GM11168 (cell line): ENCODE results near the gene EPG5.
"Not testable (repeated sequence)": the region's sequence is repeated elsewhere in the genome, so short reads cannot be mapped to it uniquely, and the experiment has no call there.

Experiments used
- in situ Hi-C: fragments of 300-500 bp; cut with MboI; formaldehyde crosslinking; loops from one replicate; pipeline ENCODE4 v1.12.0; 2022; ENCODE audit warnings: low sequenced_read_pairs; ENCODE audit not compliant: unreplicated experiment

Gene EPG5

DNA sequence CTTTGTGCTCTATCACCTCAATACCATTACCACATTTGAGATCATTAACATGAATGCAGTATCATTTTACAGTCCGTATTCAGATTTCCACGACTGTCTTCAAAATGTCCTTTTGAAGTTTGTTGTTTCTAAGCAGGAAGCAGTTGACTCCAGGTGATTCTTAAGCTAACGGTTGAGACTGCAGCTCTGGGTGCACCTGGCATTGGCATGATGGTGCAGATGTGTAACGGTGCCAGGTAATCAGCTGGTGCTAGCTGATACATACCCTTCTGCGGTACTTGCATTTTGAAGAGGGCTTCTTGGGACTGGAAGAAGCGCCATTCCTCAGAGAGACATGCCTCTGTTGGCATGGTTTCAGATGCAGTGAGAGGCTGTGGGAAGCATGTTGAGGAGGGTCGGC is 122.2 kb downstream of the EPG5 start:
- in situ Hi-C loops: no loop called here

DNA sequence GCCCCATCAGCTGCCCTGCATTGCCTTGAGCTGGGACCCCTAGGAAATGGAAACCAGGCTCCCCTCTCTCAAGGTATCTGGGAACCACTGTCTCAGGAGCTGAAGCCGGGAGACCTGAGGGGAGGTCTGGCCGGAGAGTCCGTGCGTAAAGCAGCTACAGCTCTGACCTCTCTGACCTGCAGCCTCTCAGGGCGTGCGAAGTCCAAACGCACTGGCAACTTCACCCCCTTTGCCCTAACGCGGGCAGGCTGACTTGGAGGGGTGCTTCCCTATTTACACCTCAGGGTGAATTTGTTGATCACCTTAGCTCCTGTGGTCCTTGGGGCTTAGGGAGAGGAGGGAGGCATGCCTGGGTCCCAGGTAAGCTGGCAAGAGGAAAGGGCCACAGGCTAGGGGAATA is 124.1 kb downstream of the EPG5 start:
- in situ Hi-C loops: no loop called here

DNA sequence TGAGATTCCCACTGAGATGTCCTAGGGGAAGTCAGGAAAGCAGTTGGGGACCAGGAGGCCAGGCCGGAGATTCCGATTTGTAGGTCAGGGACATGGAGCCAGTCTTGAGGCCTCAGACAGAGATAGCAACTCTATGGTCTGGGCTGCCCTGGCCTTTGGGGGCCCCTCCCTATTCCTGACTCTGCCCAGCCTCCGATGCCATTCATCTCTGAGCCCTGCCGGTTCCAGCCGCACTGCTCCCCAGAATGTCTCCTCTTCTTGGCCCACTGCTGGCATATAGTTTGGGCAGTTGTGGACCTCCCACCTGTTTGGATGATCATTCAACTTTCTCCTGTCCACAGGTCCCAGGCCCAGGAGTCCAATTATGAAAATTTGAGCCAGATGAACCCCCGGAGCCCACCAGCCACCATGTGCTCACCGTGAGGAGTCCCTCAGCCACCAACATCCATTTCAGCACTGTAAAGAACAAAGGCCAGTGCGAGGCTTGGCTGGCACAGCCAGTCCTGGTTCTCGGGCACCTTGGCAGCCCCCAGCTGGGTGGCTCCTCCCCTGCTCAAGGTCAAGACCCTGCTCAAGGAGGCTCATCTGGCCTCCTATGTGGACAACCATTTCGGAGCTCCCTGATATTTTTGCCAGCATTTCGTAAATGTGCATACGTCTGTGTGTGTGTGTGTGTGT is 125.2 kb downstream of the EPG5 start:
- in situ Hi-C loops: no loop called here

DNA sequence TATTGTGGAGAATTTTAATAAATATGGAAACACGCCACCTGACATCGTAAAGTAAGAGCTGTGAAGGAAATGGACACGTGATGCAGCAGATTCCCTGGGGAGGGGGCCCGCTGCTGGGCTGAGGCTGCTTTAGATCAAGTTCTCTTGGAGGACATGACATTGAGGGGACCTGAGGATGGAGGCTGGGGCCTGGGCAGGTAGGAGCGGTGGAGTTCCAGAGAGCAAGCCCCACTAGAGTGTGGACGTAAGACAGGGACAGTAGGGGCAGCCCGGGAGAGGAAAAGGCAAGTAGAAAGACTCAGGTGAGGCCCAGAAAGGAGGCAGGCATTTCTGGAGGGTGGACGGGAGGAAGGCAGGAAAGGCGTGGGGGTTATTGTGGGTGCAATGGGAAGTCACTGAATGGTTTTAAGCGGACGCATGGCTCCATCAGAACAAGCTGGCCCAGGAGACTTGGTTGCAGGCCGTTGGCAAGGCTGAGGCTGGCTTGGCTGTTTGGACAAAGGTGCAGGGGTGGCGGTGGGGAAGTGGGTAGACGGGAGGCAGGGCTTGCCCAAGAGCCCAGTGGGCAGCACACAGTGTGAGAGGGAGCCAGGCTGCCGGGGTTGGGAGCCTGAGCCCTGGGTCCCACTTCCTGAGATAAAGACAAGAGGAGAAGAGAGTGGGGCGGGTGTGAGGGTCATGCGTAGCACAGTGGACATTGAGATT is 125.9 kb downstream of the EPG5 start:
- in situ Hi-C loops: no loop called here

DNA sequence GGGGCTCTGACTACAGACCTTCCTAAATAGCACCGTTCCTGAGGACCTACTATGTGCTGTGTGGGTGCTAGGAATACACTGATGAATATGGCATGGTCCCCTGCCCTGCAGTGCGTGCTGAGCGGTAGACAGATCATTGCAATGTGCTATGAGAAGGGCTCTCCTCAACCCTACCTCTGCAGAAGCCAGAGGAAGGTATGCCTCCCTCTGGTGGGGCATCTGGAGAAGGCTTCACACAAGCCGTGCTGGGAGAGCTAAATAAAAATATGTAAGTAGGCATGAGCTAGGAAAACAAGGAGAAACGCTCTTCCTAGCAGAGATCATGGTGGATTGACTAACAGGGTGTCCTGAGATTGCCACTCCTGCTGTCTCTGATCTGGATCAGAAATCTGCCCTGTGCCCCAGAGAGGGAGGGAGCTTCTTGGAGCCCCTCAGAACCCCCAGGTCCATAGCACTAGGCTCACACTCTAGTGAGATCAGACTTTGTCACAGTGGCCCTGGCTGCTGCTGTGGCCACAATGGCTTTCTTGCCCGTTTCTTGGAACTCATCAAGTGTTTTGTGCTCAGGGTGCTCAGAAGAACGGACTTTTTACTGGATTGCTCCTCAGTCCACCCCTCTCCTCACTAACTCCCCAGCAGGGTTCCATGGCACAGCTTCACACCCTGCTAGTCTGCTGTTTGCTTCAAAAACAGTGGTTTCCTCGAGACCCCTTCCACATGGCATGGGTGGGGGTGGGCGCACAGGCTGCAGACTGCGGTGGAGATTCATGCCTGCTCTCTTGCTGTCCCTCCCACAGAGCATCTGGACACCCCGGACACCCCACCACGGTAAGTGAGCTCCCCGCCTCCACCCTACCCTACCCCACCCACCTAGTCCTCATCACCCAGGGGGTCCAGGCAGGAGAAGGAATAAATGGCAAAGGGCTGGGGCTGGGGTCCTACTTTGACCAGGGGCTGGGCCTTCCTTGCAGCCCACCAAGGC is 127.4 kb downstream of the EPG5 start:
- in situ Hi-C loops: no loop called here

DNA sequence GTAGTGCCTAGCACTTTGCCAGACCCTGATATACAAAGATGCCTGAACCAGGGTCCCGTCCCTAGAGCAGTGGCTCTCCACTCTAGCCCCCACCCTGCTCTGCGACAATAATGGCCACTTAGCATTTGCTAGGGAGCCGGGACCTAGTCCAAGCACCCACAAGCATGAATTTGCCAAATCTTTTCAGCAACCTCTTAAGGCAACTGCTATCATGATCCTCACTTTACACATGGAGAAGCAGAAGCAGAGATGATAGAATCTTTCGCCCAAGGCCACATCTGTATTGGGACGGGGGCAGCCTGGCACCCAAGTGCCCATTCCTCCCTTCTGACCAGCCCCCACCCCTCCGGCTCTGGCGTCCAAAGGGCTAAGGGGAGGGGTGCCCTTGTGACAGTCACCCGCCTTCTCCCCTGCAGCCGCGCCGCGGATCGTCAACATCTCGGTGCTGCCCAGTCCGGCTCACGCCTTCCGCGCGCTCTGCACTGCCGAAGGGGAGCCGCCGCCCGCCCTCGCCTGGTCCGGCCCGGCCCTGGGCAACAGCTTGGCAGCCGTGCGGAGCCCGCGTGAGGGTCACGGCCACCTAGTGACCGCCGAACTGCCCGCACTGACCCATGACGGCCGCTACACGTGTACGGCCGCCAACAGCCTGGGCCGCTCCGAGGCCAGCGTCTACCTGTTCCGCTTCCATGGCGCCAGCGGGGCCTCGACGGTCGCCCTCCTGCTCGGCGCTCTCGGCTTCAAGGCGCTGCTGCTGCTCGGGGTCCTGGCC is 128.6 kb downstream of the EPG5 start:
- in situ Hi-C loops: no loop called here

DNA sequence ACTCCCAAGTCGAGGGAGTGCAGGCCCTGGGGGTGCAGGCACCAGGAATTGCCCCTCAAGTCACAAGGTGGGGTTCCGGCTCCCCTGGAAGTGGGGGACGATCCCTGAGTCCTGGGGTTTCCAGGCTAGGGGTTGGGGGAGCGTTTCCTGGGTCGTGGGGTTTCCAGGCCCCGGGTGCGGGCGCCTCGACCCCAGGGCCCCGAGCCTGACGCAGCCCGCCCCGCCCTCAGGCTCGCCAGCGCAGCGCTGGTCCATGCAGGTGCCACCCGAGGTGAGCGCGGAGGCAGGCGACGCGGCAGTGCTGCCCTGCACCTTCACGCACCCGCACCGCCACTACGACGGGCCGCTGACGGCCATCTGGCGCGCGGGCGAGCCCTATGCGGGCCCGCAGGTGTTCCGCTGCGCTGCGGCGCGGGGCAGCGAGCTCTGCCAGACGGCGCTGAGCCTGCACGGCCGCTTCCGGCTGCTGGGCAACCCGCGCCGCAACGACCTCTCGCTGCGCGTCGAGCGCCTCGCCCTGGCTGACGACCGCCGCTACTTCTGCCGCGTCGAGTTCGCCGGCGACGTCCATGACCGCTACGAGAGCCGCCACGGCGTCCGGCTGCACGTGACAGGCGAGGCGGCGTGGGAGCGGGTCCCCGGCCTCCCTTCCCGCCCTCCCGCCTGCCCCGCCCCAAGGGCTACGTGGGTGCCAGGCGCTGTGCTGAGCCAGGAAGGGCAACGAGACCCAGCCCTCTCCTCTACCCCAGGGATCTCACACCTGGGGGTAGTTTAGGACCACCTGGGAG is 129.7 kb downstream of the EPG5 start:
- in situ Hi-C loops: no loop called here

DNA sequence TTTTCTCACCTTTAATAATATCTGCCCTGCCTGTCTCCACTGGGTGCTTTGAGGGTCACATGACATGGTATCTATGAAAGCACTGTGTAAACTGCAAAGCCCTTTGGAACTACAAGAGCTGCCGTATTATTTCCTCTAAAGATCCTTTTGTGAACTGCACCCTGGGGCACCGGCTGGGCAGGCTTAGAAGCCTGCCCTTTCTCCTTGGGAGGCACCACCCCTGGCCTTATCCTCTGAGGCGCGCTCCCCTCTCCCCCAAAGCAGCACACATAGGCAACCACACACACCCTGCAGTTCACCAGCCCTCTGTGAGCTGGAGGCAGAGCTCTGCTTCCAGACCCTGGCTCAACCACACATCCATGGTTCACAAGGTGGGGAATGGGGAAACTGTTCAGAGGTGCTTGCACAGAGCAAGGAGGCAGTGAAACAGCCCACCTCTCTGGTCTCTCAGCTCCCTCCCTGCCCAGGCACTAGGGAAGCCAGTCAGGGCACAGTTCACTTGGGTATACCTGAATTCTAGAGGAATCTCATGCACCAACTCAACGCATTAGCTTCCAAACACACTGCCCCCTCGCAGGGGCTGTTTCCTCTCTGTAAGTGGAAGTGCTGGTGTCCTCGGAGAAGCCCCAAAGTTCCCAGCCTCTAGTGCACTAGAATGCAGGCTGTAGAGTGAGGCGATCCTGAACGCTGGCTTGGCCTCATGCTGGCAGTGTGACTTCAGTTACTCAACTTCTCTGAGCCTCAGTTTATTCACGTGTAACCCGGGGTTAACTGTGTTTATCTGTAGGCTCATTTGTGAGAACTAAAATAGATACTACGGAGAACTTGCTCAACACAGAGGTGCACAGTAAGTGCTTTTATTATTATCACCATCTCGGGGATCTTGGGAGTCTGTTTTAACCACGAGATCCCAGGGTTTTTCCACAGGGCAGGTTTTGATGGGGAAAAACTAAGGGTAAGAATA is 130.6 kb downstream of the EPG5 start:
- in situ Hi-C loops: no loop called here

DNA sequence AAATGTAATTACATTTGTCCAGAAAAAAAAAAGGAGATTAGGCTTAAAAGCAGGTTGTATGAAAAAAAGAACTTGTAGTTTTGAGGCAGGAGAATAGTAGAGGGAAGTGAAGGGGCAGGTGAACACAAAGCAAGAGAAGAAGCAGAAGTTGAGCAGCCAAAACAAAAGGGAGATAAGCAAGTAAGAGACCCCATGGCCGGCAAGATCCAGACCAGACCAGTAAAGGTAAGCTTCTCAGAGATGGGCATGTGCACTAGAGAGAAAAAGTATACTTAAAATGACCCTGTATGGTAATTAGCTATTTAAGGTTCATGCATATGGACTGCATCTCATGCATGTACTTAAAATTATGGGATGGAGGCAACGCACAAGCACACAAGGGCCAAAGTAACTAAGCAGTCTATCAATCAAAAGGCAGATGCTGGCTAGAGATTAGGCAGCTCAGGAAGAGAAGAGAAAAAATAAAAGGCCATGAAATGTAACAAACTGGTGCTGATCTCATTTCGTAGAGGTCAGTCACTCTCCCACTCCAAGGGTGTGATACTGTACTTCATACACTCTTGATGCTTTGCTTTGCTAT is 132.0 kb downstream of the EPG5 start:
- in situ Hi-C loops: no loop called here

DNA sequence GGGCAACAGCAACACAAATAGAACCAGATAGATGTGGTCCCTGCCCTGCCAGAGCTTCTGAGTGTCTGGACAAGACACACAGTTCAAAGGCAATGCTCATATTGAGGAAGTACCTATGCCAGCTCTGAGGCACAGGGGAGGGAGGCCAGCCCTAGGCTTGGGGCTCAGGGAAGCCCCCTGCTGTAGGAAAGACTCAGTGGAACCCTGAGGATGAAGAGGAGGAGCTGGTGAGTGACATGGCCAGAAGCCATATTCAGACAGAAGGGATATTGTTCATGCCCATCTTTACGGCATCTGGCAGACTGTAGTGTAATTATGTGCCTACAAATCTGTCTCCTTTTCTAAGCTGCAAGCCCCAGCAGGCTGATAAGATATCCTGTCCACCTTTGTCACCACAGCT is 132.8 kb downstream of the EPG5 start:
- in situ Hi-C loops: no loop called here

DNA sequence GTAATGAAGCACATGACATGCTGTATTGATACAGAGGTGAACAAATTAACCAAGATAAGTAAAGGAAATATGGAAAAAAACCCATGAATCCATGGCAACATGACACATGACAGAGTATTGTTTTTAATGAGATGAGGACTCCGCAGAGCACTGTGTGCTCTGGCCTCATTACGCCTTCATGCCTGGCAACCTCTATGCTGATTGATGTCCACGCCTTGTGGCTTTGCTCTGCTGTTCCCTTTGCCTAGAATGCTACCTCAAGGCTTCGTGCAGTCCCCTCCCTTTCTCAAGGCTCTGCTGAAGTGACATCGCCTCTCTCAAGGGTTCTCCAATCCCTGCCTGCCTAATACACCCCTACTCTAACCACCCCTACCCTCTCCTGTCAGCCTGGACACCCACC is 133.3 kb downstream of the EPG5 start:
- in situ Hi-C loops: no loop called here

DNA sequence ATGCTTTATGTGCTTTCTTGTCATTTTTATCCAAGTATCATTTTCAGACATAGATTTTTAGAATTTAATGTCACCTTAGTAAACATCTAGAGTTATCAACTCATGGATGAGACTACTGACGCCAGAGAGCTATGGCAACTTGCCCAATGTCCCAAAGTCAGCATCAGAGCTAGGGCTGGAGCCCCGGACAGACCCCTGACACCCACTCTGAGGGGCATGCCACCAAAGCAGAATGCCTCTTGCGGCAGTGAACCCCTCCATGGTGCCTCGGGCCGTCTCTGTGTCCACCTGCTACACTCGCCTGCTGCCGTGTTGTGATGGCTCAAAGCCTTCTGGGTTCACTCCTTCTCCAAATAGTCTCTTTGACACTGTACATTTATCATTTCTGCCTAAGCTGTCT is 136.2 kb downstream of the EPG5 start:
- in situ Hi-C loops: no loop called here

DNA sequence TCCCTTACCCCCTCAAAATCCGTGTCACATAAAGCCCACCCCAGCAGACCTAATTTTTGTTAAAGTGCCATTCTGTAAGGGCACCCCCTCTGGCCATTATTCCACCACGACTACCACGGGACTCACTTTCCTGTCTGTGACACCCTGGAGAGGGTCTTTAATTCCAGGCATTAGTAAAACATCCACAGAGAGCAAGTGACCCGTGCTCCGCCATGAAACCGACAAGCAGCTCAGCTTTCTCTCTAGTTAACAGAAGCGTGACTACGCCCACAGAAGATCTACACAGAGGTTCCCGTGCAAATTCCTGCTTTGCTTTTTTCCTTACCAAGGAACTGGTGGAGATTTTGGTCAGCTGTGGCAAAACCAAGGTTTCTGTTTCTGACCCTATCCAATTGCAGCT is 137.3 kb downstream of the EPG5 start:
- in situ Hi-C loops: no loop called here

DNA sequence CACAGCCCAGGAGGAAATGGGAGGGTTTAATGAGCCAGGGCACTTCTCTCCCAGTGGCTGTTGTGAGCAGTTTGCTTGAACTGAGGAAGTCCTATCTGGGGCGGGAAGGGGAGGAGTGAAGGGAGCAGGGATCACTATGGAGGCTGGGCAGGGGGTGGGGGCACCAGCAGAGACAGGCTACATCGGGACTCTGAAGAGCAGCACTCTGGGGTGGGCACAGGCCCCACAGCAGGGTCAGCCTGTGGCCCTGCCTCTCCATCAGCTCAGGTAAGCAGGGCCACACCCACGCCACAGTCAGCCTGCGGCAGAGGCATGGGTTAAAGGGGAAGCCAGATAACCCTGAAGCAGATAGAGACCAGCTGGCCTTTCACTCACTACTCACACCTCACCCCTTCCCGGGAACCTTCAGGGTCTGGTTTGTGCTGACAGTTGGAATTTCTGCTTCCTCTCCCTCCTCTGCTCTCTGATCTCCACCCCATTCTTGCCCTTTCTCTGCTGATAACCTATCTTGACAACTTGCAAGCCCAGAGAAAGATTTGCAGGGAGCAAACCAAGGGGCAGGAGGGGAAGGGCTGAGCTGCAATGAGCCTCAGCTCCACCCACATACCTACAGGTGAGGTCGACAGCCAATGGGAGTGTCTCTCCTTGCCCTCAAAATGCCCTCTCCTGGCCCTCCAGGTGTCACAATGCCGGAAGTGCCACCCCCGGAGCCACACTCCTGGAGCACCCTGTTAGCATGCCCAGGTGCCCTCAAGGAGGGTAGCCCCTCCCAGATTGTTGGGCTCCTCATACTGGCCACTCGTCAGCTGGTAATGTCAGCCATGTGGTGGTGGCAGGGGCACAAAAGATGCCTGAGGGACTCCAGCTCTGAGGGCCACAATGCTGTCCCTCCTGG is 138.0 kb downstream of the EPG5 start:
- in situ Hi-C loops: no loop called here

DNA sequence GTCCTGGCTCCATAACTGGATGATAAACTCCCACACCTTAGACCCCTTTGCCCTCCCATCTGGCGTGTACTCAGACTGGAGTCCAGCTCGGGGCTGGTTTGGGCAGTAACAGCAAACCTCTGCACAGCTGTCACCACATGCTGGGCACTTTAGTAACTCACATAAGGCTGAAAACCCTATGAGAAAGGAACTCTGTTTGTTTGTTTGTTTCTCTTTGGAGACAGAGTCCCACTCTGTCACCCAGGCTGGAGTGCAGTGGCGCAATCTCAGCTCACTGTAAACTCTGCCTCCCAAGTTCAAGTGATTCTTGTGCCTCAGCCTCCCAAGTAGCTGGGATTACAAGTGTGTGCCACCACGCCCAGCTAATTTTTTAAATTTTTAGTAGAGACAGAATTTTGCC is 140.4 kb downstream of the EPG5 start:
- in situ Hi-C loops: not testable (repeated sequence)

DNA sequence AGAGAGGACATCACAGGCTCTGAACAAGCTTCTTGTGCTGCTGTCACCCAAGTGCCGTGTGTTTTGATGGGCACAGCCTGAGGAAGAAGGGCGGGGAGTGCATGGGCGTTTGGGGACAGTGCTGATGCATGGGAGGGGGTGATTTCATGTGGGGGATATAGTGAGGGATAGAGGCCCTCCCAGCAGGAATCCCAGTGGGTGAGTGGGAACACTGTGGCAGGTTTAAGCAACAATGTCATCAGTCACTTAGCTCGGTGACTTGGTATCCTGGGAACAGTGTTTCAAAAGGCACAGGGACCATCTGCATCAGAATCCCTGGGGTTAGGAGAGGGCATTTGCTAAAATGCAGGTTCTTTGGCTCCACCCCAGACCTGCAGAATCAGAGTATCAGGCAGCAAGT is 141.0 kb downstream of the EPG5 start:
- in situ Hi-C loops: no loop called here
